CD14-positive monocyte (primary cell): ENCODE results near the gene RPLP2. TPM values are rescaled to one million over a fixed set of nuclear protein-coding genes. Genes with fewer than 3 reads are reported as not detected.

Experiments used
- DNase-seq, 3 donors: peaks; one replicate each; pipeline ENCODE4 v3.0.0-alpha.2; 2011 to 2022
- H2AFZ ChIP-seq: 2 replicates; pipeline ENCODE4 v1.6.0; 2012; ENCODE audit warnings: mild to moderate bottlenecking, low read depth, low read length, inconsistent platforms; ENCODE audit not compliant: insufficient read depth, poor library complexity, severe bottlenecking
- H3K27ac ChIP-seq, 2 donors: 1 replicate in 1 of 2; 2 replicates in 1 of 2; pipeline ENCODE4 v1.5.1; 2012 to 2013; ENCODE audit warnings: low read length in 2 of 2, control low read depth in 1 of 2, inconsistent platforms in 1 of 2, low read depth in 1 of 2, mild to moderate bottlenecking in 1 of 2
- H3K27me3 ChIP-seq, 2 donors: one replicate each; pipeline versions ENCODE4 v1.6.0 to v1.6.1; 2011 to 2013; ENCODE audit warnings: low read length in 2 of 2; ENCODE audit not compliant: control insufficient read depth in 2 of 2, insufficient read depth in 2 of 2
- H3K36me3 ChIP-seq, 2 donors: replicated peaks in 1 of 2; 1 replicate in 1 of 2; 2 replicates in 1 of 2; pipeline versions ENCODE4 v1.5.1 to v1.6.1; 2012 to 2013; ENCODE audit warnings: low read length in 2 of 2, control low read depth in 1 of 2, inconsistent platforms in 1 of 2, mild to moderate bottlenecking in 1 of 2; ENCODE audit not compliant: insufficient read depth in 2 of 2, control insufficient read depth in 1 of 2
- H3K4me1 ChIP-seq, 2 donors: 1 replicate in 1 of 2; 2 replicates in 1 of 2; pipeline versions ENCODE4 v1.5.1 to v1.6.1; 2012 to 2013; ENCODE audit warnings: low read length in 2 of 2, control low read depth in 1 of 2, inconsistent platforms in 1 of 2, mild to moderate bottlenecking in 1 of 2, moderate library complexity in 1 of 2; ENCODE audit not compliant: insufficient read depth in 2 of 2, control insufficient read depth in 1 of 2
- H3K4me2 ChIP-seq: replicated peaks from 2 replicates; pipeline ENCODE3; 2012; ENCODE audit warnings: low read length, moderate library complexity, mild to moderate bottlenecking; ENCODE audit not compliant: poor library complexity, severe bottlenecking; ENCODE audit errors: extremely low read depth
- H3K4me3 ChIP-seq, 3 experiments: fragments of 200-600 bp in 1 of 3; sonication (generic) in 1 of 3; replicated peaks in 1 of 3; 1 replicate in 2 of 3; 2 replicates in 1 of 3; pipeline ENCODE4 v1.5.1; 2011 to 2013; ENCODE audit warnings: low read length in 3 of 3, mild to moderate bottlenecking in 3 of 3, control low read depth in 2 of 3, low read depth in 2 of 3, inconsistent platforms in 1 of 3, moderate library complexity in 1 of 3
- H3K79me2 ChIP-seq: 2 replicates; pipeline ENCODE4 v1.6.0; 2012; ENCODE audit warnings: mild to moderate bottlenecking, control low read depth, inconsistent platforms, low read length, moderate library complexity; ENCODE audit not compliant: insufficient read depth
- H3K9ac ChIP-seq: 2 replicates; pipeline ENCODE4 v1.6.0; 2017; ENCODE audit warnings: low read length, mild to moderate bottlenecking; ENCODE audit not compliant: insufficient read depth, poor library complexity, severe bottlenecking
- H3K9me3 ChIP-seq, 2 donors: replicated peaks in 1 of 2; 1 replicate in 1 of 2; 2 replicates in 1 of 2; pipeline versions ENCODE4 v1.5.1 to v1.6.1; 2012 to 2013; ENCODE audit warnings: low read length in 2 of 2, control low read depth in 1 of 2; ENCODE audit not compliant: control insufficient read depth in 1 of 2, insufficient read depth in 1 of 2
- H4K20me1 ChIP-seq: 2 replicates; pipeline ENCODE4 v1.6.0; 2012; ENCODE audit warnings: mild to moderate bottlenecking, low read length, control low read depth, moderate library complexity; ENCODE audit not compliant: insufficient read depth
- H3K27ac Mint-ChIP-seq, 7 donors: one replicate each; pipeline ENCODE4 v1.8.0; 2020; ENCODE audit warnings: mild to moderate bottlenecking in 7 of 7, mixed read lengths in 7 of 7, moderate library complexity in 6 of 7, inconsistent platforms in 2 of 7
- H3K27me3 Mint-ChIP-seq, 3 donors: one replicate each; pipeline ENCODE4 v1.8.0; 2021 to 2022; ENCODE audit warnings: low read depth in 3 of 3, mild to moderate bottlenecking in 3 of 3, mixed read lengths in 3 of 3, moderate library complexity in 3 of 3, inconsistent platforms in 1 of 3
- H3K36me3 Mint-ChIP-seq, 2 donors: one replicate each; pipeline ENCODE4 v1.8.0; 2020; ENCODE audit warnings: mixed read lengths in 2 of 2, inconsistent platforms in 1 of 2, mild to moderate bottlenecking in 1 of 2
- H3K4me1 Mint-ChIP-seq: one replicate; pipeline ENCODE4 v1.8.0; 2020; ENCODE audit warnings: mild to moderate bottlenecking, mixed read lengths
- H3K4me3 Mint-ChIP-seq, 2 donors: one replicate each; pipeline ENCODE4 v1.8.0; 2020; ENCODE audit warnings: mild to moderate bottlenecking in 2 of 2, mixed read lengths in 2 of 2, moderate library complexity in 1 of 2
- H3K9me3 Mint-ChIP-seq, 7 donors: one replicate each; pipeline ENCODE4 v1.8.0; 2020 to 2022; ENCODE audit warnings: mixed read lengths in 7 of 7, mild to moderate bottlenecking in 6 of 7, moderate library complexity in 6 of 7, inconsistent platforms in 2 of 7
- WGBS: methylation state at CpG from one replicate; pipeline ENCODE4 v1.1.5; 2013; ENCODE audit warnings: missing lambda C conversion rate; ENCODE audit not compliant: insufficient coverage; 5-methylcytosine and 5-hydroxymethylcytosine counted together
- intact Hi-C, 2 donors: fragments of 100-400 bp; cut with micrococcal nuclease; formaldehyde crosslinking; loops; one replicate each; pipeline versions ENCODE4 v1.15.0 to v1.15.1; 2023
- polyA plus RNA-seq, 3 donors: library from polyadenylated mRNA; depleted of rRNA in 1 of 3; unstranded in 2 of 3; stranded (reverse) in 1 of 3; fragments of 300-500 nt in 2 of 3; fragments of >200 nt in 1 of 3; fragmentation: Illumina TruSeq in 2 of 3; gene quantifications; 1 replicate in 2 of 3; 2 replicates in 1 of 3; pipeline ENCODE4 v1.2.3, GENCODE V29; 2012 to 2021
- TF ChIP-seq, protein P1 (sequence below): fragments of 200-600 bp; IDR thresholded peaks from one replicate; pipeline ENCODE4 v1.8.0; 2022; ENCODE audit warnings: antibody characterized with exemption, mild to moderate bottlenecking

RPLP2 gene
- polyA plus RNA-seq, 3 donors: 879 to 1,191 (median 990) TPM

DNA sequence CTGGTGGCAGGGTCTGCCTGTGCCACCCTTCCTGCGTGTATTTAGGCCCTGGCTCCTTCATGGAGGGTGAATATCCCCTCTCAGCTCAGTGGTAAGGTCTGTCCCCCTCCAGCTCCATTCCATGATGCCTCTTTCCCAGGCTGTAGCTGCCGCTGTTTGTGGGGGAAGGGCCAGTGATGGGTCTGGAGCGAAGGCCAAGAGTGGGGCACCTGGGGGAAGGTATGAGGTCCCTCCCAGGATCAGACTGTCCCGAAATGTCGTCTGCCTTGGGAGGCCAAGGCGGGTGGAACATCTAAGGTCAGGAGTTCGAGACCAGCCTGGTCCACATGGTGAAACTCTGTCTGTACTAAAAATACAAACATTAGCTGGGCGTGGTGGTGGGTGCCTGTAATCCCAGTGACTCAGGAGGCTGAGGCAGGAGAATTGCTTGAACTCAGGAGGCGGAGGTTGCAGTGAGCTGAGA, 24.1 kb downstream of the RPLP2 start:
- H3K4me3 Mint-ChIP-seq: peak overlapping the region; percentile 84 to 87
- peak overlapping the region; percentile 63 to 95 (median 86) for H3K27ac Mint-ChIP-seq
- peak overlapping the region; percentile 47 to 85 (median 56) for H3K4me3 ChIP-seq
- H3K27me3 ChIP-seq: peaks cover 10 to 46% of the 10 kb centered on the region in 2 donors
- no peak overlapping the region for H2AFZ ChIP-seq
- no peaks in the 10 kb centered on the region for H3K9me3 ChIP-seq
- peaks cover 57 to 61% of the 10 kb centered on the region in 2 donors for H3K4me1 ChIP-seq
- H3K9me3 Mint-ChIP-seq: peaks cover 0 to 17% (median 1%) of the 10 kb centered on the region in 7 donors
- H3K79me2 ChIP-seq: peaks cover 21% of the 10 kb centered on the region
- H3K36me3 Mint-ChIP-seq: peaks cover 26 to 27% of the 10 kb centered on the region in 2 donors
- H3K4me1 Mint-ChIP-seq: peaks cover 52% of the 10 kb centered on the region
- peak overlapping the region in 1 of 2 donors; percentile 71 for H3K27ac ChIP-seq
- H3K27me3 Mint-ChIP-seq: peaks cover 27 to 61% (median 33%) of the 10 kb centered on the region in 3 donors
- peak overlapping the region; percentile 91 for H3K4me2 ChIP-seq
- DNase-seq: no peak
- peaks cover 26 to 29% of the 10 kb centered on the region in 2 donors for H3K36me3 ChIP-seq
- peak overlapping the region; percentile 66 for H3K9ac ChIP-seq
- TF ChIP-seq, protein P1, sequence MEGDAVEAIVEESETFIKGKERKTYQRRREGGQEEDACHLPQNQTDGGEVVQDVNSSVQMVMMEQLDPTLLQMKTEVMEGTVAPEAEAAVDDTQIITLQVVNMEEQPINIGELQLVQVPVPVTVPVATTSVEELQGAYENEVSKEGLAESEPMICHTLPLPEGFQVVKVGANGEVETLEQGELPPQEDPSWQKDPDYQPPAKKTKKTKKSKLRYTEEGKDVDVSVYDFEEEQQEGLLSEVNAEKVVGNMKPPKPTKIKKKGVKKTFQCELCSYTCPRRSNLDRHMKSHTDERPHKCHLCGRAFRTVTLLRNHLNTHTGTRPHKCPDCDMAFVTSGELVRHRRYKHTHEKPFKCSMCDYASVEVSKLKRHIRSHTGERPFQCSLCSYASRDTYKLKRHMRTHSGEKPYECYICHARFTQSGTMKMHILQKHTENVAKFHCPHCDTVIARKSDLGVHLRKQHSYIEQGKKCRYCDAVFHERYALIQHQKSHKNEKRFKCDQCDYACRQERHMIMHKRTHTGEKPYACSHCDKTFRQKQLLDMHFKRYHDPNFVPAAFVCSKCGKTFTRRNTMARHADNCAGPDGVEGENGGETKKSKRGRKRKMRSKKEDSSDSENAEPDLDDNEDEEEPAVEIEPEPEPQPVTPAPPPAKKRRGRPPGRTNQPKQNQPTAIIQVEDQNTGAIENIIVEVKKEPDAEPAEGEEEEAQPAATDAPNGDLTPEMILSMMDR: no peak
- intact Hi-C loops: loop anchor here in 1 of 2 donors (2.0 kb wide), 1 partner anchor 13 kb away; no protein-coding TSS in a partner anchor
- H4K20me1 ChIP-seq: peaks cover 78% of the 10 kb centered on the region
- 60% methylated on average over 2 of the region's 9 CpGs for WGBS

DNA sequence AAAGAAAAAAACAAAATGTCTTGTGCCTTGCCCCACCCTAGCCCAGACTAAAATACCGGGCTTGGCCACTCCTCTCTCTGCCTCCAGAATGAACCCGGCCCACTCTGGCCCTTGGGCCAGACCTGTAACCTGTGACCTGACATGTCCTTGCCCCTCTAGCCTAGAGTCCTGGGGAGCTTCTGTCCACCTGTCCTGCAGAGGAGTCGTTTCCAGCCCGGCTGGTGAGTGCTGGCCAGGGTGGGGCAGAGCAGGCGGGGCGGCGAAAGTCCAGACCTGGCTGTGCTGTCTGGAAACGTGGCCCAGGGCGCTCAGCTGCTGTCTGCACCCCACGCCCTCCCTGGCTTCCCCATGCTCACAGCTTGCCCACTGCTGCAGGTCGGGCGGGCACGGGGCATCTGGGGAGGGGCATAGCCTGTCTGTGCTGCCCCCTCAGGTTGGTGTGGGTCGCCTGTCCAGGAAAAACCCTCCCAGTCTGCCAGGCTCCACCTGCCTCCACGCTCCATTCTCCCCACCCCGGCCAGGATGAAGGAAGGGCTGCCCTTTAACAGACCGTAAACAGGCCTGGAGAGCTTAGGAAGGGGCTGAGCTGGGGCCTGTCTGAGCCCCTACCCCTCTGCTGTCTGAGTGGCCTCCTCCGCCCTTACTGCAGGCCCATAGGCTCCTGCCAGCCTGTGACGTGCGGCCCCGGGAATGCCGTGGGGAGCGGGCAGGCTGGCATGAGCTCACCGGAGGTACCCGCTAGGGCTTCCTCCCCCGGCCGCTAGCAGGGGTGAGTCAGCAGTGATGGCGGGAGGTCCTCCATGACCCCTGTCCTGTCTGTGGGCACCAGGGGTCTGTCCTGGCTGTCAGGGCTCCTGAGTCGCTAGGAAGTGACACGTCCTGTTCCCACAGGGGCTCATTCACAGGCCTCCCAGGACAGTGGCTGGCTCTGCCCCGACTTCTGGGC, 24.9 kb downstream of the RPLP2 start:
- Histone ChIP-seq H3K4me1 (peaks cover 50 to 53% of the 10 kb centered on the region in 2 donors), H3K27me3 (peaks cover 10 to 38% of the 10 kb centered on the region in 2 donors), H3K4me2 (peak overlapping the region; percentile 91), H3K27ac (peak overlapping the region in 1 of 2 donors; percentile 71), H3K9ac (peak overlapping the region; percentile 49), H3K4me3 (peak overlapping the region; percentile 1 to 85 (median 18)), H3K79me2 (peaks cover 23% of the 10 kb centered on the region), H2AFZ (no peak overlapping the region), H3K36me3 (peaks cover 33 to 36% of the 10 kb centered on the region in 2 donors), H4K20me1 (peaks cover 86% of the 10 kb centered on the region), H3K9me3 (no peaks in the 10 kb centered on the region)
- DNase-seq: peak; percentile 74 to 88 (median 75)
- peak overlapping the region in 6 of 7 donors; percentile 75 to 95 (median 88) for H3K27ac Mint-ChIP-seq
- TF ChIP-seq, protein P1: no peak
- intact Hi-C loops: loop anchor here in 1 of 2 donors (2.0 kb wide), 1 partner anchor 14 kb away; no protein-coding TSS in a partner anchor
- H3K27me3 Mint-ChIP-seq: peaks cover 20 to 53% (median 26%) of the 10 kb centered on the region in 3 donors
- H3K9me3 Mint-ChIP-seq: peaks cover 0 to 14% (median 1%) of the 10 kb centered on the region in 7 donors
- peak overlapping the region; percentile 84 to 87 for H3K4me3 Mint-ChIP-seq
- peaks cover 34% of the 10 kb centered on the region in 2 donors for H3K36me3 Mint-ChIP-seq
- peaks cover 46% of the 10 kb centered on the region for H3K4me1 Mint-ChIP-seq
- 18% methylated on average over 25 of the region's 31 CpGs for WGBS
